Measurements from ENCODE around the gene SARDH.

Gene SARDH

GRCh38 chr9:133731876-133732638 is 6.1 kb downstream of the SARDH start:
- peak; percentile 49 to 66 for DNase-seq

GRCh38 chr9:133730994-133731715 is 7.0 kb downstream of the SARDH start:
- no peak for DNase-seq

GRCh38 chr9:133729617-133730281 is 8.4 kb downstream of the SARDH start:
- DNase-seq = no peak

GRCh38 chr9:133728856-133729616 is 9.1 kb downstream of the SARDH start:
- DNase-seq = no peak

- DNase-seq = no peak
These were observed 10.2 kb downstream of the SARDH start for GRCh38 chr9:133727876-133728441.

GRCh38 chr9:133727277-133727875 is 10.8 kb downstream of the SARDH start:
- no peak for DNase-seq

GRCh38 chr9:133726401-133727276 is 11.5 kb downstream of the SARDH start:
- DNase-seq = peak in 1 of 2 experiments; percentile 41

- no peak for DNase-seq
These were observed 12.3 kb downstream of the SARDH start for GRCh38 chr9:133725886-133726285.

- DNase-seq = no peak
These were observed 19.4 kb downstream of the SARDH start for GRCh38 chr9:133718563-133719315.

GRCh38 chr9:133717113-133718031 is 20.8 kb downstream of the SARDH start:
- DNase-seq = no peak

- DNase-seq = no peak
These were observed 21.5 kb downstream of the SARDH start for GRCh38 chr9:133716564-133717112.

GRCh38 chr9:133715866-133716563 is 22.1 kb downstream of the SARDH start:
- no peak for DNase-seq

- DNase-seq = no peak
These were observed 22.8 kb downstream of the SARDH start for GRCh38 chr9:133715295-133715865.

GRCh38 chr9:133714606-133715294 is 23.4 kb downstream of the SARDH start:
- no peak for DNase-seq

- DNase-seq = no peak
These were observed 24.1 kb downstream of the SARDH start for GRCh38 chr9:133713960-133714495.

- no peak for DNase-seq
These were observed 24.8 kb downstream of the SARDH start for GRCh38 chr9:133713150-133713959.
